Measurements from ENCODE around the gene EIF5A. TPM values are rescaled to one million over a fixed set of nuclear protein-coding genes. Genes with fewer than 3 reads are reported as not detected.

Gene EIF5A
- total RNA-seq, 4 donors from 2014 or later: 172 to 314 (median 239) TPM

- H3K27me3 ChIP-seq: peaks cover 9% of the 10 kb centered on the region
- H3K4me1 ChIP-seq: peaks cover 9% of the 10 kb centered on the region
- 67% methylated on average over 15 of the region's 15 CpGs for WGBS
- no peaks in the 10 kb centered on the region for H3K9me3 ChIP-seq
- no peak overlapping the region for H3K27ac ChIP-seq
- no peak for DNase-seq (ENCODE audit: low spot score in 2 of 2)
- no peak for TF ChIP-seq POLR2A (IDR thresholded peaks at IDR 0.05)
- no peak for TF ChIP-seq POLR2AphosphoS5 (IDR thresholded peaks at IDR 0.05)
- no peak for TF ChIP-seq CTCF (IDR thresholded peaks at IDR 0.05)
- no peak for TF ChIP-seq EP300 (IDR thresholded peaks at IDR 0.05)
- H3K36me3 ChIP-seq: no peaks in the 10 kb centered on the region
- H3K4me3 ChIP-seq: no peak overlapping the region
These were observed 35.8 kb downstream of the EIF5A start for GRCh38 chr17:7343250-7343649.

- Histone ChIP-seq H3K27me3 (peaks cover 9% of the 10 kb centered on the region), H3K4me1 (peaks cover 31% of the 10 kb centered on the region), H3K4me3 (no peak overlapping the region), H3K9me3 (no peaks in the 10 kb centered on the region), H3K27ac (no peak overlapping the region), H3K36me3 (no peaks in the 10 kb centered on the region)
- WGBS: 82% methylated on average over 11 of the region's 18 CpGs
- peak in 1 of 2 donors; percentile 64 for DNase-seq (ENCODE audit: low spot score in 2 of 2)
- TF ChIP-seq EP300 (IDR thresholded peaks at IDR 0.05) (no peak), POLR2AphosphoS5 (IDR thresholded peaks at IDR 0.05) (no peak), POLR2A (IDR thresholded peaks at IDR 0.05) (no peak), CTCF (IDR thresholded peaks at IDR 0.05) (no peak)
These were observed 39.6 kb downstream of the EIF5A start for GRCh38 chr17:7346761-7347614.

GRCh38 chr17:7347630-7348477 lies 40.4 kb downstream of the EIF5A start:
- Histone ChIP-seq H3K4me3 (no peak overlapping the region), H3K27ac (no peak overlapping the region), H3K4me1 (peaks cover 38% of the 10 kb centered on the region), H3K27me3 (peaks cover 9% of the 10 kb centered on the region), H3K9me3 (no peaks in the 10 kb centered on the region), H3K36me3 (no peaks in the 10 kb centered on the region)
- DNase-seq (ENCODE audit: low spot score in 2 of 2): peak in 1 of 2 donors; percentile 64
- 59% methylated on average over 17 of the region's 19 CpGs for WGBS
- no peak for TF ChIP-seq POLR2A (IDR thresholded peaks at IDR 0.05)
- no peak for TF ChIP-seq POLR2AphosphoS5 (IDR thresholded peaks at IDR 0.05)
- TF ChIP-seq CTCF (IDR thresholded peaks at IDR 0.05): no peak
- TF ChIP-seq EP300 (IDR thresholded peaks at IDR 0.05): no peak

GRCh38 chr17:7348478-7349242 lies 41.2 kb downstream of the EIF5A start:
- H3K27ac ChIP-seq: no peak overlapping the region
- no peaks in the 10 kb centered on the region for H3K9me3 ChIP-seq
- no peak overlapping the region for H3K4me3 ChIP-seq
- no peaks in the 10 kb centered on the region for H3K36me3 ChIP-seq
- peak in 1 of 2 donors; percentile 67 for DNase-seq (ENCODE audit: low spot score in 2 of 2)
- peaks cover 2% of the 10 kb centered on the region for H3K27me3 ChIP-seq
- peaks cover 46% of the 10 kb centered on the region for H3K4me1 ChIP-seq
- TF ChIP-seq CTCF (IDR thresholded peaks at IDR 0.05): no peak
- TF ChIP-seq POLR2A (IDR thresholded peaks at IDR 0.05): no peak
- TF ChIP-seq POLR2AphosphoS5 (IDR thresholded peaks at IDR 0.05): no peak
- TF ChIP-seq EP300 (IDR thresholded peaks at IDR 0.05): no peak
- WGBS: 60% methylated on average over 19 of the region's 19 CpGs
